ENCODE measurements around the gene CTDP1.
"Not testable (repeated sequence)": the region's sequence is repeated elsewhere in the genome, so short reads cannot be mapped to it uniquely, and the experiment has no call there.

CTDP1 gene

GRCh38 chr18:79736846-79737245 is 57.2 kb downstream of the CTDP1 start:
- Histone ChIP-seq H3K4me1 (ENCODE audit: control extremely low read depth in 1 of 4, control insufficient read depth in 4 of 4, insufficient read depth in 4 of 4, low read length in 3 of 4) (peaks cover 0 to 4% (median 0%) of the 10 kb centered on the region in 4 experiments), H3K4me3 (ENCODE audit: control insufficient read depth in 1 of 7, extremely low read depth in 1 of 7, insufficient read depth in 4 of 7, low read depth in 2 of 7, low read length in 6 of 7) (no peak overlapping the region), H3K9me3 (ENCODE audit: control extremely low read depth in 1 of 5, control insufficient read depth in 4 of 5, insufficient read depth in 2 of 5, low read depth in 1 of 5, low read length in 4 of 5) (peaks cover 0 to 75% (median 4%) of the 10 kb centered on the region in 5 experiments), H3K36me3 (ENCODE audit: control insufficient read depth in 4 of 4, insufficient read depth in 4 of 4, low read length in 3 of 4) (peaks cover 35 to 92% (median 76%) of the 10 kb centered on the region in 4 experiments), H3K27ac (ENCODE audit: insufficient read depth in 1 of 2, low read depth in 1 of 2, low read length in 2 of 2, poor library complexity in 1 of 2, severe bottlenecking in 2 of 2) (no peak overlapping the region), H3K27me3 (replicated peaks in 2 of 5; ENCODE audit: control insufficient read depth in 4 of 5, insufficient read depth in 5 of 5, low read length in 4 of 5) (no peaks in the 10 kb centered on the region)
- CTCF ChIA-PET: interaction anchor here (1.1 kb wide), 1 partner anchor 8 kb away, joined by 4 read pairs; no protein-coding TSS in a partner anchor
- no peak for DNase-seq
- WGBS (ENCODE audit: insufficient coverage): 98% methylated on average over 24 of the region's 24 CpGs
- POLR2A ChIA-PET: no interaction called here

- ChIA-PET POLR2A (no interaction called here), CTCF (interaction anchor here (1.1 kb wide), 1 partner anchor 9 kb away, joined by 4 read pairs; no protein-coding TSS in a partner anchor)
- no peak overlapping the region for H3K27ac ChIP-seq (ENCODE audit: insufficient read depth in 1 of 2, low read depth in 1 of 2, low read length in 2 of 2, poor library complexity in 1 of 2, severe bottlenecking in 2 of 2)
- peaks cover 0 to 71% (median 1%) of the 10 kb centered on the region in 5 experiments for H3K9me3 ChIP-seq (ENCODE audit: control extremely low read depth in 1 of 5, control insufficient read depth in 4 of 5, insufficient read depth in 2 of 5, low read depth in 1 of 5, low read length in 4 of 5)
- H3K27me3 ChIP-seq (replicated peaks in 2 of 5; ENCODE audit: control insufficient read depth in 4 of 5, insufficient read depth in 5 of 5, low read length in 4 of 5): no peaks in the 10 kb centered on the region
- no peak overlapping the region for H3K4me3 ChIP-seq (ENCODE audit: control insufficient read depth in 1 of 7, extremely low read depth in 1 of 7, insufficient read depth in 4 of 7, low read depth in 2 of 7, low read length in 6 of 7)
- peaks cover 36 to 94% (median 75%) of the 10 kb centered on the region in 4 experiments for H3K36me3 ChIP-seq (ENCODE audit: control insufficient read depth in 4 of 4, insufficient read depth in 4 of 4, low read length in 3 of 4)
- DNase-seq: no peak
- peaks cover 0 to 4% (median 0%) of the 10 kb centered on the region in 4 experiments for H3K4me1 ChIP-seq (ENCODE audit: control extremely low read depth in 1 of 4, control insufficient read depth in 4 of 4, insufficient read depth in 4 of 4, low read length in 3 of 4)
- WGBS (ENCODE audit: insufficient coverage): 95% methylated on average over 16 of the region's 17 CpGs
These were observed 57.8 kb downstream of the CTDP1 start for GRCh38 chr18:79737426-79737825.

DNA sequence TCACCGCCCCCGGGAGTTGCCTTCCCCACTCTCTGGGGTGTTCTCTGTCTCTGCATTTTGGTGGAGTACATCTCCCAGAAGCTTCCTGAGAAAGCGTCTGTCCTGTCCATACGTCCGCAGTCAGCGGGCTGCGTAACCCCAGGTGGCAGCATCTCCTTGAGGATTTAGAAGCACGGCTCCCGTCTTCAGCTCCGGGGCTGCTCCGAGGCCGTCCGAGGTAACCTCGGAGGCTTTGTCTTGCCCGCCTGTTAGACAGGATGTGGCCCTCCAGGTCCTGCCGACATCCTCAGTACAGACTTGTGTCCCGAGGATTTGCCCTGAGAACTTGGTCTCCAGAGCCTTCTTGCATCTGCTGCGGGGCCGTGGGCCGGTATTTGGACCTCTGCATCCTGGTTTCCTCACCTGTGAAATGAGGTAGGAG is 58.4 kb downstream of the CTDP1 start:
- WGBS (ENCODE audit: insufficient coverage): 96% methylated on average over 18 of the region's 20 CpGs
- Histone ChIP-seq H3K27ac (ENCODE audit: insufficient read depth in 1 of 2, low read depth in 1 of 2, low read length in 2 of 2, poor library complexity in 1 of 2, severe bottlenecking in 2 of 2) (no peak overlapping the region), H3K27me3 (replicated peaks in 2 of 5; ENCODE audit: control insufficient read depth in 4 of 5, insufficient read depth in 5 of 5, low read length in 4 of 5) (no peaks in the 10 kb centered on the region), H3K36me3 (ENCODE audit: control insufficient read depth in 4 of 4, insufficient read depth in 4 of 4, low read length in 3 of 4) (peaks cover 33 to 93% (median 75%) of the 10 kb centered on the region in 4 experiments), H3K4me1 (ENCODE audit: control extremely low read depth in 1 of 4, control insufficient read depth in 4 of 4, insufficient read depth in 4 of 4, low read length in 3 of 4) (peaks cover 0 to 4% (median 0%) of the 10 kb centered on the region in 4 experiments), H3K9me3 (ENCODE audit: control extremely low read depth in 1 of 5, control insufficient read depth in 4 of 5, insufficient read depth in 2 of 5, low read depth in 1 of 5, low read length in 4 of 5) (peaks cover 0 to 65% (median 1%) of the 10 kb centered on the region in 5 experiments), H3K4me3 (ENCODE audit: control insufficient read depth in 1 of 7, extremely low read depth in 1 of 7, insufficient read depth in 4 of 7, low read depth in 2 of 7, low read length in 6 of 7) (no peak overlapping the region)
- ChIA-PET POLR2A (no interaction called here), CTCF (interaction anchor here (0.7 to 1.0 kb wide), 2 partner anchors 368 to 468 kb away, joined by 3 read pairs; no protein-coding TSS in a partner anchor)
- DNase-seq: no peak

GRCh38 chr18:79738581-79739439 is 59.2 kb downstream of the CTDP1 start:
- peaks cover 0 to 4% (median 0%) of the 10 kb centered on the region in 4 experiments for H3K4me1 ChIP-seq (ENCODE audit: control extremely low read depth in 1 of 4, control insufficient read depth in 4 of 4, insufficient read depth in 4 of 4, low read length in 3 of 4)
- peaks cover 33 to 88% (median 72%) of the 10 kb centered on the region in 4 experiments for H3K36me3 ChIP-seq (ENCODE audit: control insufficient read depth in 4 of 4, insufficient read depth in 4 of 4, low read length in 3 of 4)
- DNase-seq: peak in 1 of 3 donors; percentile 36
- peaks cover 0 to 58% (median 1%) of the 10 kb centered on the region in 5 experiments for H3K9me3 ChIP-seq (ENCODE audit: control extremely low read depth in 1 of 5, control insufficient read depth in 4 of 5, insufficient read depth in 2 of 5, low read depth in 1 of 5, low read length in 4 of 5)
- no peak overlapping the region for H3K27ac ChIP-seq (ENCODE audit: insufficient read depth in 1 of 2, low read depth in 1 of 2, low read length in 2 of 2, poor library complexity in 1 of 2, severe bottlenecking in 2 of 2)
- H3K27me3 ChIP-seq (replicated peaks in 2 of 5; ENCODE audit: control insufficient read depth in 4 of 5, insufficient read depth in 5 of 5, low read length in 4 of 5): no peaks in the 10 kb centered on the region
- 94% methylated on average over 16 of the region's 21 CpGs for WGBS (ENCODE audit: insufficient coverage)
- ChIA-PET CTCF (interaction anchor here (0.7 to 1.0 kb wide), 2 partner anchors 367 to 469 kb away, joined by 3 read pairs; no protein-coding TSS in a partner anchor), POLR2A (no interaction called here)
- H3K4me3 ChIP-seq (ENCODE audit: control insufficient read depth in 1 of 7, extremely low read depth in 1 of 7, insufficient read depth in 4 of 7, low read depth in 2 of 7, low read length in 6 of 7): no peak overlapping the region

- ChIA-PET CTCF (no interaction called here), POLR2A (no interaction called here)
- no peaks in the 10 kb centered on the region for H3K27me3 ChIP-seq (replicated peaks in 2 of 5; ENCODE audit: control insufficient read depth in 4 of 5, insufficient read depth in 5 of 5, low read length in 4 of 5)
- no peak overlapping the region for H3K27ac ChIP-seq (ENCODE audit: insufficient read depth in 1 of 2, low read depth in 1 of 2, low read length in 2 of 2, poor library complexity in 1 of 2, severe bottlenecking in 2 of 2)
- no peak for DNase-seq
- 98% methylated on average over 15 of the region's 15 CpGs for WGBS (ENCODE audit: insufficient coverage)
- no peak overlapping the region for H3K4me3 ChIP-seq (ENCODE audit: control insufficient read depth in 1 of 7, extremely low read depth in 1 of 7, insufficient read depth in 4 of 7, low read depth in 2 of 7, low read length in 6 of 7)
- peaks cover 0 to 4% (median 0%) of the 10 kb centered on the region in 4 experiments for H3K4me1 ChIP-seq (ENCODE audit: control extremely low read depth in 1 of 4, control insufficient read depth in 4 of 4, insufficient read depth in 4 of 4, low read length in 3 of 4)
- peaks cover 33 to 83% (median 69%) of the 10 kb centered on the region in 4 experiments for H3K36me3 ChIP-seq (ENCODE audit: control insufficient read depth in 4 of 4, insufficient read depth in 4 of 4, low read length in 3 of 4)
- peaks cover 0 to 53% (median 1%) of the 10 kb centered on the region in 5 experiments for H3K9me3 ChIP-seq (ENCODE audit: control extremely low read depth in 1 of 5, control insufficient read depth in 4 of 5, insufficient read depth in 2 of 5, low read depth in 1 of 5, low read length in 4 of 5)
These were observed 59.8 kb downstream of the CTDP1 start for GRCh38 chr18:79739440-79739778.

DNA sequence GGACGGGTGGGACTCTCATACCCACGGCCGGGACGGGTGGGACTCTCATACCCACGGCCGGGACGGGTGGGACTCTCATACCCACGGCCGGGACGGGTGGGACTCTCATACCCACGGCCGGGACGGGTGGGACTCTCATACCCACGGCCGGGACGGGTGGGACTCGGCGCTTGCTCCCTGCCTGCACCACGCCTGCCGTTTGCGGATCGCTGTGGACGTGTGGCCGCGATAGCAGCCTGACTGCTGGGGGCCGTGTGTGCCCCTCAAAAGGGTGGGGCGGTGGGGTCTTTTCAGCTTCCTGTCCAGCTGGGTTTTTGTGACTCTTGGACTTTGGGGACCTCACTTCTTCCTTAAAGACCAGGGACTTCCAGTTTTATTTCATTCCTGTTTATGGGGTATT is 60.4 kb downstream of the CTDP1 start:
- H3K27me3 ChIP-seq (replicated peaks in 2 of 5; ENCODE audit: control insufficient read depth in 4 of 5, insufficient read depth in 5 of 5, low read length in 4 of 5); CTCF ChIA-PET; POLR2A ChIA-PET; H3K27ac ChIP-seq (ENCODE audit: insufficient read depth in 1 of 2, low read depth in 1 of 2, low read length in 2 of 2, poor library complexity in 1 of 2, severe bottlenecking in 2 of 2); DNase-seq; H3K4me3 ChIP-seq (ENCODE audit: control insufficient read depth in 1 of 7, extremely low read depth in 1 of 7, insufficient read depth in 4 of 7, low read depth in 2 of 7, low read length in 6 of 7); H3K4me1 ChIP-seq (ENCODE audit: control extremely low read depth in 1 of 4, control insufficient read depth in 4 of 4, insufficient read depth in 4 of 4, low read length in 3 of 4): not testable (repeated sequence)
- Histone ChIP-seq H3K36me3 (ENCODE audit: control insufficient read depth in 4 of 4, insufficient read depth in 4 of 4, low read length in 3 of 4) (peaks cover 33 to 78% (median 68%) of the 10 kb centered on the region in 4 experiments), H3K9me3 (ENCODE audit: control extremely low read depth in 1 of 5, control insufficient read depth in 4 of 5, insufficient read depth in 2 of 5, low read depth in 1 of 5, low read length in 4 of 5) (peaks cover 0 to 49% (median 4%) of the 10 kb centered on the region in 5 experiments)
- WGBS (ENCODE audit: insufficient coverage): 92% methylated on average over 12 of the region's 27 CpGs
